HL-60 (cell line): ENCODE measurements around the gene TIMM44.

Source experiments
- DNase-seq, 2 experiments: peaks; one replicate each; pipeline ENCODE4 v3.0.0-alpha.2; 2010 to 2020; ENCODE audit warnings: low read depth in 1 of 2, low spot score in 1 of 2
- H3K27ac ChIP-seq: fragments of 250-450 bp; sonication (Bioruptor Pico); replicated peaks from 2 replicates; pipeline ENCODE4 v1.5.1; 2020; ENCODE audit warnings: mild to moderate bottlenecking, moderate library complexity
- H3K27me3 ChIP-seq: fragments of 250-450 bp; sonication (Bioruptor Pico); 2 replicates; pipeline ENCODE4 v1.5.1; 2021; ENCODE audit warnings: mild to moderate bottlenecking, moderate library complexity; ENCODE audit not compliant: insufficient read depth, poor library complexity, severe bottlenecking
- H3K4me3 ChIP-seq: replicated peaks from 2 replicates; pipeline ENCODE4 v1.5.1; 2011; ENCODE audit warnings: mild to moderate bottlenecking, control low read depth, low read length; ENCODE audit not compliant: insufficient read depth
- GABPA ChIP-seq: IDR thresholded peaks from 2 replicates; pipeline ENCODE4 v1.6.1; 2012; ENCODE audit warnings: low read depth
- POLR2AphosphoS5 ChIP-seq: IDR thresholded peaks from 2 replicates; pipeline ENCODE4 v1.6.1; 2012; ENCODE audit warnings: low read depth
- SPI1 ChIP-seq: IDR thresholded peaks from 2 replicates; pipeline ENCODE4 v1.6.1; 2012; ENCODE audit warnings: low read depth, mild to moderate bottlenecking, borderline replicate concordance
- TF ChIP-seq, protein P1 (sequence below): IDR thresholded peaks from 2 replicates; pipeline ENCODE4 v1.6.1; 2012; ENCODE audit warnings: low read depth; ENCODE audit not compliant: insufficient replicate concordance
- TF ChIP-seq, protein P2 (sequence below): IDR thresholded peaks from one replicate; pipeline ENCODE4 v1.5.1; 2011; ENCODE audit warnings: low read length, control low read depth, inconsistent platforms; ENCODE audit not compliant: insufficient read depth

TIMM44 gene

DNA sequence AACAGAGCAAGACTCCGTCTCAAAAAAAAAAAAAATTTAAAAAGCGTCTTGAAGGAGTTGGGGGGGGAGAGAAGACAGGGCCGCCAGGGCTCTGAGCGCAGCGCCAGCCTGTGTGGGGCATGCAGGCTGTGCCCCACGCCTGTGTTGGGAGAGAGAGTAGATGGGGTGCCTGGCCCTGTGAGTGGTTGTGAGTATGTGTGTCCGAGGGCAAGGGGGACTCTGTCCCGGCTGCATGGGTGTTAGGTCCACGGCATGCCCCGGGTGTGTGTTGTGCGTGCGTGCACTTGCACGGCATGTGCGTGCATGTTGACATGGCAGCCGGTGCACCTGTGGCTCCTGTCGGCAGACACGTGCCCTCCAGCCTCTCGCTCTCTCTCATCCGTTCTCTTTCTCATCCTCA is 36.3 kb downstream of the TIMM44 start:
- H3K4me3 ChIP-seq = no peak overlapping the region
- H3K27me3 ChIP-seq = no peaks in the 10 kb centered on the region
- TF ChIP-seq POLR2AphosphoS5 (no peak), SPI1 (no peak), GABPA (no peak)
- TF ChIP-seq, protein P1, sequence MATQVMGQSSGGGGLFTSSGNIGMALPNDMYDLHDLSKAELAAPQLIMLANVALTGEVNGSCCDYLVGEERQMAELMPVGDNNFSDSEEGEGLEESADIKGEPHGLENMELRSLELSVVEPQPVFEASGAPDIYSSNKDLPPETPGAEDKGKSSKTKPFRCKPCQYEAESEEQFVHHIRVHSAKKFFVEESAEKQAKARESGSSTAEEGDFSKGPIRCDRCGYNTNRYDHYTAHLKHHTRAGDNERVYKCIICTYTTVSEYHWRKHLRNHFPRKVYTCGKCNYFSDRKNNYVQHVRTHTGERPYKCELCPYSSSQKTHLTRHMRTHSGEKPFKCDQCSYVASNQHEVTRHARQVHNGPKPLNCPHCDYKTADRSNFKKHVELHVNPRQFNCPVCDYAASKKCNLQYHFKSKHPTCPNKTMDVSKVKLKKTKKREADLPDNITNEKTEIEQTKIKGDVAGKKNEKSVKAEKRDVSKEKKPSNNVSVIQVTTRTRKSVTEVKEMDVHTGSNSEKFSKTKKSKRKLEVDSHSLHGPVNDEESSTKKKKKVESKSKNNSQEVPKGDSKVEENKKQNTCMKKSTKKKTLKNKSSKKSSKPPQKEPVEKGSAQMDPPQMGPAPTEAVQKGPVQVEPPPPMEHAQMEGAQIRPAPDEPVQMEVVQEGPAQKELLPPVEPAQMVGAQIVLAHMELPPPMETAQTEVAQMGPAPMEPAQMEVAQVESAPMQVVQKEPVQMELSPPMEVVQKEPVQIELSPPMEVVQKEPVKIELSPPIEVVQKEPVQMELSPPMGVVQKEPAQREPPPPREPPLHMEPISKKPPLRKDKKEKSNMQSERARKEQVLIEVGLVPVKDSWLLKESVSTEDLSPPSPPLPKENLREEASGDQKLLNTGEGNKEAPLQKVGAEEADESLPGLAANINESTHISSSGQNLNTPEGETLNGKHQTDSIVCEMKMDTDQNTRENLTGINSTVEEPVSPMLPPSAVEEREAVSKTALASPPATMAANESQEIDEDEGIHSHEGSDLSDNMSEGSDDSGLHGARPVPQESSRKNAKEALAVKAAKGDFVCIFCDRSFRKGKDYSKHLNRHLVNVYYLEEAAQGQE = no peak
- TF ChIP-seq, protein P2, sequence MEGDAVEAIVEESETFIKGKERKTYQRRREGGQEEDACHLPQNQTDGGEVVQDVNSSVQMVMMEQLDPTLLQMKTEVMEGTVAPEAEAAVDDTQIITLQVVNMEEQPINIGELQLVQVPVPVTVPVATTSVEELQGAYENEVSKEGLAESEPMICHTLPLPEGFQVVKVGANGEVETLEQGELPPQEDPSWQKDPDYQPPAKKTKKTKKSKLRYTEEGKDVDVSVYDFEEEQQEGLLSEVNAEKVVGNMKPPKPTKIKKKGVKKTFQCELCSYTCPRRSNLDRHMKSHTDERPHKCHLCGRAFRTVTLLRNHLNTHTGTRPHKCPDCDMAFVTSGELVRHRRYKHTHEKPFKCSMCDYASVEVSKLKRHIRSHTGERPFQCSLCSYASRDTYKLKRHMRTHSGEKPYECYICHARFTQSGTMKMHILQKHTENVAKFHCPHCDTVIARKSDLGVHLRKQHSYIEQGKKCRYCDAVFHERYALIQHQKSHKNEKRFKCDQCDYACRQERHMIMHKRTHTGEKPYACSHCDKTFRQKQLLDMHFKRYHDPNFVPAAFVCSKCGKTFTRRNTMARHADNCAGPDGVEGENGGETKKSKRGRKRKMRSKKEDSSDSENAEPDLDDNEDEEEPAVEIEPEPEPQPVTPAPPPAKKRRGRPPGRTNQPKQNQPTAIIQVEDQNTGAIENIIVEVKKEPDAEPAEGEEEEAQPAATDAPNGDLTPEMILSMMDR = no peak
- DNase-seq = no peak
- no peak overlapping the region for H3K27ac ChIP-seq

DNA sequence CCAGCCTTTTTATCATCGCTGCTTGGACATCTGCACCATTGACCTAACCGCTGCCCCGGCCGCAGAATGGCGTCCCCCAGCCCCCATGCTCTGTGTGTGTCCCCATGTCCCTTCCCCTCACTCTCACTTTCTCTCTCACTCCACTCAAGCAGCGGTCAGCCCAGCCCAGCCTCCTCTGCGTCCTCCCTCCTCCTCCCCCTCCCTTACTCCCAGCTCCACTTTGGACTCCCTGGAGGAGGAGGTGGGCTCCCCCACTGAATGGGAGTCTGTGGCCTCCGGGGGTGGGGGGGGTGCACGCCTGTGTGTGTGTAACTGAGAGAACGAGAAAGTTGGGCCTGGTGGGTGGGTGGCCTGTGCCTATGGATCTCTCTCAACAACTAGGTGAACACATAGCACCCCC is 37.6 kb downstream of the TIMM44 start:
- DNase-seq = no peak
- no peak overlapping the region for H3K27ac ChIP-seq
- no peak overlapping the region for H3K4me3 ChIP-seq
- TF ChIP-seq, protein P2 = no peak
- TF ChIP-seq, protein P1 = no peak
- H3K27me3 ChIP-seq = no peaks in the 10 kb centered on the region

DNA sequence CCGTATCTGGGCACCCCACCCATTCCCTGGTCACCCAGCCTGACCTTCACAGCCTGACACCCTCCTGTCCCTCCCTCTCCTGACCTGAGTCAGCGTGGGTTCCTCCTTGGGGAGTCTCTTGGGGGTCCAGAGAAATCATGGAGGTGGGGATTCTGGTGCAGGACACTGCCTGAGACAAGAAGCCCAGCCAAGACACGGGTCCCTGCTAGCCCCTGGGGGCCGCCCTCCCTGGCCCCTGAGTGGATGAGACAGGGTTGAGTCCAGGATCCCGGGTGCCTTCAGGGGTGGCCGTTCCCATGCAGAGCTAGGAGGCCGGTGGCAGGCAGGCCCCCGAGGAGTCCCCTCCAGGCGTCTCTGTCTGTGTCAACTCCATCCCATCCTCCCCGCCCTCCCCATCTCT is 38.2 kb downstream of the TIMM44 start:
- Histone ChIP-seq H3K4me3 (no peak overlapping the region), H3K27ac (no peak overlapping the region), H3K27me3 (no peaks in the 10 kb centered on the region)
- DNase-seq = no peak
- TF ChIP-seq GABPA = no peak
- TF ChIP-seq, protein P1 = no peak
- TF ChIP-seq, protein P2 = no peak
- no peak for TF ChIP-seq POLR2AphosphoS5
- TF ChIP-seq SPI1 = no peak
